ENCODE results near the gene CRYBA2. TPM values are rescaled to one million over a fixed set of nuclear protein-coding genes. Genes with fewer than 3 reads are reported as not detected.

Gene CRYBA2
- total RNA-seq, 1 experiment from 2014 or later = not detected

GRCh38 chr2:219042157-219042556 is 48.9 kb upstream of the CRYBA2 start:
- no TSS peak for BruUV-seq (replicated peaks)
- no peaks in the 10 kb centered on the region for H3K4me1 ChIP-seq (ENCODE audit: control insufficient read depth in 1 of 2, insufficient read depth in 2 of 2, low read length in 2 of 2)

More at GRCh38 chr2:219042157-219042556, 48.9 kb upstream of the CRYBA2 start:
- no peak overlapping the region for H3K4me3 ChIP-seq (replicated peaks in 1 of 2; ENCODE audit: low read depth in 1 of 2, low read length in 2 of 2)
- ChIA-PET RAD21 (ENCODE audit: low non-redundant PET in 1 of 2, low total read pairs in 2 of 2, uncharacterized antibody in 2 of 2, unreplicated experiment in 2 of 2) (interaction anchor here in 1 of 2 experiments (0.8 kb wide), 1 partner anchor 113 kb away, joined by 3 read pairs; no protein-coding TSS in a partner anchor), POLR2A (no interaction called here), CTCF (interaction anchor here (1.6 kb wide), 2 partner anchors 12 to 16 kb away, joined by 4 to 6 read pairs; no protein-coding TSS in a partner anchor)
- DNase-seq (ENCODE audit: low read depth, low spot score) (no peak), ATAC-seq (no peak)
- no peak overlapping the region for H3K9ac ChIP-seq (ENCODE audit: low read length)
- no peaks in the 10 kb centered on the region for H3K79me2 ChIP-seq (ENCODE audit: insufficient read depth, low read length)
- no peaks in the 10 kb centered on the region for H3K9me2 ChIP-seq (ENCODE audit: insufficient read depth)
- TF ChIP-seq ELF1 (IDR thresholded peaks at IDR 0.05; ENCODE audit: borderline replicate concordance, low read depth) = no peak
- no peak for TF ChIP-seq CTCF (IDR thresholded peaks at IDR 0.05 in 2 of 3, conservative IDR thresholded peaks at IDR 0.05 in 1 of 3; ENCODE audit: borderline replicate concordance in 1 of 3, insufficient read depth in 1 of 3, low read depth in 2 of 3, low read length in 2 of 3)
- TF ChIP-seq CBX3 (IDR thresholded peaks at IDR 0.05; ENCODE audit: low read depth) = no peak
- TF ChIP-seq EZH2 (IDR thresholded peaks at IDR 0.05) = no peak
- no peak for TF ChIP-seq SRF (IDR thresholded peaks at IDR 0.05; ENCODE audit: low read depth)
- no peak for TF ChIP-seq POLR2AphosphoS5 (IDR thresholded peaks at IDR 0.05; ENCODE audit: low read depth, low read length)
- TF ChIP-seq ZBTB33 (IDR thresholded peaks at IDR 0.05; ENCODE audit: extremely low read depth, insufficient replicate concordance, low read length) = no peak
- no peak for TF ChIP-seq POLR2A (IDR thresholded peaks at IDR 0.05; ENCODE audit: borderline replicate concordance, extremely low read depth, insufficient read depth, insufficient read length)
- no peak for TF ChIP-seq EGR1 (IDR thresholded peaks at IDR 0.05; ENCODE audit: low read depth)
- no peak for TF ChIP-seq REST (IDR thresholded peaks at IDR 0.05; ENCODE audit: low read depth)
- no peak for TF ChIP-seq SP1 (IDR thresholded peaks at IDR 0.05; ENCODE audit: low read depth)
- no peak for TF ChIP-seq RAD21 (IDR thresholded peaks at IDR 0.05; ENCODE audit: low read depth)
- no peak for TF ChIP-seq MAX (IDR thresholded peaks at IDR 0.05)
- TF ChIP-seq ZFX (IDR thresholded peaks at IDR 0.05) = no peak
- H3K4me2 ChIP-seq (ENCODE audit: low read length) = no peak overlapping the region
- no peak overlapping the region for H3K27ac ChIP-seq (ENCODE audit: low read depth, low read length)
- H3K9me3 ChIP-seq (ENCODE audit: control insufficient read depth in 1 of 2, insufficient read depth in 1 of 2, low read depth in 1 of 2, low read length in 2 of 2) = no peaks in the 10 kb centered on the region
- H2AFZ ChIP-seq (ENCODE audit: low read depth, low read length, poor library complexity, severe bottlenecking) = no peak overlapping the region
- H3K36me3 ChIP-seq (ENCODE audit: control insufficient read depth in 1 of 2, insufficient read depth in 2 of 2, low read length in 2 of 2) = no peaks in the 10 kb centered on the region
- H3K27me3 ChIP-seq (ENCODE audit: insufficient read depth, low read length) = peaks cover 25% of the 10 kb centered on the region
- H4K20me1 ChIP-seq (ENCODE audit: insufficient read depth) = no peaks in the 10 kb centered on the region
- intact Hi-C loops (cut with micrococcal nuclease) = no loop called here

Data from HCT116 (cell line).